ENCODE data around the gene OR10AD1.

GRCh38 chr12:48160807-48161206, 42.3 kb downstream of the OR10AD1 start:
- no peak for TF ChIP-seq CTCF (IDR thresholded peaks at IDR 0.05)
- no peak for TF ChIP-seq POLR2A (IDR thresholded peaks at IDR 0.05)

Data from testis (tissue), 2 donors.